Endothelial cell (in vitro differentiated cells): ENCODE measurements around the gene TOP3B. TPM values are rescaled to one million over a fixed set of nuclear protein-coding genes. Genes with fewer than 3 reads are reported as not detected.
A peak's percentile ranks its signal among the peaks of the same experiment; 100 is the strongest.

Source experiments
- DNase-seq: peaks from one replicate; pipeline ENCODE4 v3.0.0; 2021; ENCODE audit warnings: low spot score
- H3K27ac Mint-ChIP-seq: one replicate; pipeline ENCODE4 v1.8.0; 2021; ENCODE audit warnings: mixed read lengths, inconsistent platforms; ENCODE audit not compliant: unreplicated experiment
- H3K27me3 Mint-ChIP-seq: one replicate; pipeline ENCODE4 v1.8.0; 2021; ENCODE audit warnings: mild to moderate bottlenecking, moderate library complexity, mixed read lengths, inconsistent platforms; ENCODE audit not compliant: unreplicated experiment
- H3K36me3 Mint-ChIP-seq: one replicate; pipeline ENCODE4 v1.8.0; 2021; ENCODE audit warnings: mild to moderate bottlenecking, low read depth, mixed read lengths, inconsistent platforms; ENCODE audit not compliant: unreplicated experiment
- H3K4me1 Mint-ChIP-seq: one replicate; pipeline ENCODE4 v1.8.0; 2021; ENCODE audit warnings: mild to moderate bottlenecking, mixed read lengths, inconsistent platforms; ENCODE audit not compliant: unreplicated experiment
- H3K4me3 Mint-ChIP-seq: one replicate; pipeline ENCODE4 v1.8.0; 2021; ENCODE audit warnings: mild to moderate bottlenecking, mixed read lengths, inconsistent platforms; ENCODE audit not compliant: unreplicated experiment
- H3K9me3 Mint-ChIP-seq: one replicate; pipeline ENCODE4 v1.8.0; 2021; ENCODE audit warnings: mixed read lengths, inconsistent platforms; ENCODE audit not compliant: unreplicated experiment
- CTCF ChIP-seq: fragments of 200-600 bp; sonication (generic); IDR thresholded peaks from one replicate; pipeline ENCODE4 v1.5.0; 2021; ENCODE audit warnings: antibody characterized with exemption; ENCODE audit not compliant: unreplicated experiment
- total RNA-seq: library from RNA; stranded (reverse); fragmentation: NEBNext Ultra II Directional; extraction: Animal tissue kit (Norgen Biotek cat#: 25700); gene quantifications from one replicate; pipeline ENCODE4 v1.2.1, GENCODE V29; 2021; ENCODE audit not compliant: unreplicated experiment

Gene TOP3B
- total RNA-seq, 1 donor from 2014 or later = 55.6 TPM

- Mint-ChIP-seq H3K27ac (no peak overlapping the region), H3K36me3 (no peaks in the 10 kb centered on the region), H3K4me1 (peaks cover 5% of the 10 kb centered on the region), H3K4me3 (no peak overlapping the region), H3K27me3 (peaks cover 3% of the 10 kb centered on the region), H3K9me3 (no peaks in the 10 kb centered on the region)
- DNase-seq = no peak
- no peak for TF ChIP-seq CTCF
These were observed 43.7 kb upstream of the TOP3B start for GRCh38 chr22:22026157-22026831.

- no peak for DNase-seq
- H3K4me1 Mint-ChIP-seq = peaks cover 5% of the 10 kb centered on the region
- no peaks in the 10 kb centered on the region for H3K9me3 Mint-ChIP-seq
- no peak for TF ChIP-seq CTCF
- peaks cover 3% of the 10 kb centered on the region for H3K27me3 Mint-ChIP-seq
- no peak overlapping the region for H3K27ac Mint-ChIP-seq
- H3K36me3 Mint-ChIP-seq = no peaks in the 10 kb centered on the region
- peak overlapping the region; percentile 25 for H3K4me3 Mint-ChIP-seq
These were observed 43.0 kb upstream of the TOP3B start for GRCh38 chr22:22025320-22026156.

GRCh38 chr22:22024440-22024839 is 41.9 kb upstream of the TOP3B start:
- Mint-ChIP-seq H3K27ac (no peak overlapping the region), H3K4me1 (peaks cover 8% of the 10 kb centered on the region), H3K4me3 (no peak overlapping the region), H3K27me3 (peaks cover 5% of the 10 kb centered on the region), H3K9me3 (no peaks in the 10 kb centered on the region), H3K36me3 (no peaks in the 10 kb centered on the region)
- no peak for TF ChIP-seq CTCF
- no peak for DNase-seq

- no peak for DNase-seq
- H3K9me3 Mint-ChIP-seq = no peaks in the 10 kb centered on the region
- no peak overlapping the region for H3K27ac Mint-ChIP-seq
- H3K27me3 Mint-ChIP-seq = peaks cover 5% of the 10 kb centered on the region
- peaks cover 11% of the 10 kb centered on the region for H3K4me1 Mint-ChIP-seq
- no peak overlapping the region for H3K4me3 Mint-ChIP-seq
- no peaks in the 10 kb centered on the region for H3K36me3 Mint-ChIP-seq
- no peak for TF ChIP-seq CTCF
These were observed 41.1 kb upstream of the TOP3B start for GRCh38 chr22:22023581-22024137.
